ENCODE measurements around the gene P2RX1.

- no peak for TF ChIP-seq CTCF (IDR thresholded peaks at IDR 0.05)
- no peak for TF ChIP-seq POLR2AphosphoS5 (IDR thresholded peaks at IDR 0.05; ENCODE audit: insufficient read depth in 1 of 2, low read depth in 1 of 2)
- no peak for TF ChIP-seq POLR2A (IDR thresholded peaks at IDR 0.05)
These were observed 30.3 kb downstream of the P2RX1 start for GRCh38 chr17:3885970-3886369.

Data from vagina (tissue), 2 donors.